NCI-H510A treated with DMSO at 0.1 percent for 48 hours (cell line): Measurements from ENCODE around the gene ATXN7.

Experiments
- DNase-seq: peaks from one replicate; lab custom pipeline; 2025; lab: John Stamatoyannopoulos, UW

Gene ATXN7

DNA sequence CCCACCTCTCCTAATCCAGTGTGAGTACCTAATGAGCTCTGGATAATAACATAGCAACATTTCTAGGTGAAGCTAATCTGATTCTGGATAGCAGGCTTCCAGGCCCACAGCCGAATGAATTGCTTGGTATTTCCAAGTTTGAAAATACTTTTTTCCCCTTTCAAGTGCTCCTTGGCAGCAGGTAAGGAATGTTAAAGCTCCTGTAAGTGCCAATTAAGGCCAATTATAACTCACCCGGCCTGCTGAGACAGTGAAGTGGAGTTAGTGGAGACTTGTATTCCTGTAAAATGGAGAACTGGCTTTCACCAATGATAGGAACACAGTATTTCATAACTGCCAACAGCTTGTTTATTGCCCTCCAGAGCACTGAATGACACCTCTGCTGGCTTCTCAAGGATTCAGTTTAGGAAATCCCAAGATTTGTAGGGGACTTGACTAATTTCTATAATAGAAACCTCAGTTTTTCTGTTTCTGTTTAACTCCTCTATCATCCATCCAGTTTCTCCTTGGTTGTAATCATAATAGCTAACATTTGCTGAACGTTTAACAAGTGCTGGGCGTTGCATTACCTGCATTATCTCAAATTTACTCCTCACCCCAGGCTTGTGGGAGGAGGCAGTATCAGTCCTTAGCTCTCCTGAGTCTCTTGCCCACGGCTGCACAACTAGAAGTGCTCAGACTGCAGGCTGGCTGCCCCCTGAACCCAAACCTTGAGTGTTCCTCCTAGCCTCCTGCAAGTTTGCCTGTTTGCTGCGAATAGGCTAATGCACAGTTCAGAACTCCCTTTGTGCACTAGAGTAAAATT, 101.2 kb downstream of the ATXN7 start:
- DNase-seq = no peak

DNA sequence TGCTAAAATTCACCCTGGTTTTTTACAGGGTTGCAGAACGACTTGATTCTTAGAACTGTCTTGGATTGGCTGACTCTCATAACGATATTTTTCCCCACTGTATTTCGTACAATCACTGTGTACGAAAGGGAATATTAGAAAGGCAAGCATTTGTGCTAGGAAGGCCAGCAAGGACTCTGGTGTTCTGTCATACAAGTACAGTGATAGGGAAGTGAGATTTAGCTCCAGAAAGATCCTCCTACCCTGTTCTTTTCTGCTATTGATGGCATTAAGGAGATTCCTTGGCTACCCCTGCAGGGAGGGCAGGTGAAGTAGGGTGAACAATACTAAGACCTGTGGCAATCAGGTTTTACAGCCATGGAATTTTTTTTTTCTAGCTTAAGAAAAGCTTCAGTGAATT, 102.3 kb downstream of the ATXN7 start:
- DNase-seq = no peak

DNA sequence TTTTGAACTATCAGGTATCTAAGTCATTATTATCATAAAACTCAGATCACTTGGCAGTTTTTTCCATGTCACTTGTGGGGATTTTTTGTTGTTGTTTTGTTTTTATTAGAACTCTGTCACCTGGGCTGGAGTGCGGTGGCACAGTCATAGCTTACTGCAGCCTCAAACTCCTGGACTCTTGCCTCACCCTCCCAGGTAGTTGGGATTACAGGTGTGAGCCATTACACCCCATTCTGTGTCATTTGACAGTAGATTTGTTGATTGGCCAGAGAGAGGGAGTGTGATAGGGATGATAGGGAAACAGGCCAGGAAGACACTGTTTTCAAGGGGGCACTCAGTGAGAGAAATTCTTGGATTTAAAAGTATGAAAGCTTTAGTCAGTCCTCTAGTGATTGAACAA, 103.2 kb downstream of the ATXN7 start:
- no peak for DNase-seq

DNA sequence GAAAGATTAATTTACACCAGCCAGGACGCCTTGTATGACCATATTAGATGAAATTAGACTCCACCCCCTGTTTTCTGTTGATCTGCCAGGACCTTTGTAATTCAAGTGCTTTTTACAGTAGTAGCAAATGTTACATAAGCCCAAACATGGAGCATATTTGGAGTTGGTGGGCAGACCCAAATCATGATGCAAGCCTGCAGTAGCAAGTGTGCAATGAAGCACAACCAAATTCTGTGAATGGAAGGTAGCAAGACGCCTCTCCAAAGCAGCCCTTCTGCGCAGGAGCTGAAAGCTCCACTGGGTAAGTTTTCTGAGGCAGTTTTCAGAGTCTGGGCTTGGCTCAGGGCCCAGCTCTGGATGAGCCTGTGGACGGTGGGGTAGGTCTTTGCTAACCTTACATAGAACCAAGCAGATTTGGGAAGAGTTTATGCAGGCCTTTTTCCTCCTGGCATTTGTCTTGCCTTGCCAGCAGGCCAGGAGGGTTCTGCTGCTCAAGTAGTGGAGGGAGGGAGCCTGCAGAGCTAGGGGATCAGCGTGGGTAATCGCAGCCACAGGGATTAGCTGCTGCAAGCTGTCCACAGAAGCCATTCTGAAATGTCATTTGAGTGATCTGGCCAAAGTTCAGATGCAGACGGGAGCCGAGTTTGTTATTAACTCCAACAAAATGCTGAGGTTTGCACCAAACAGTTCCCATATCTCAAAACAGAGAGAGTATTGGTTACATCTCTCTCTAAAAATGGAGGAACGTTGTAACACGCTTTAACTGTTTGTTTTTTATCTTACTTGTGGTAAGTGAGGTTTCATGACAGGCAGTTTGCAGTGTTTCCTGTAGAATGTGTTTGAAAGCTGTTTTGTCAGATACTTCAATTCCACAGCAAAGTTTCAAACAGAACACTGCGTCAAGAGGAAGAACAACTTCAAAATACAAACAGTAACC, 104.3 kb downstream of the ATXN7 start:
- DNase-seq = peak; percentile 44

DNA sequence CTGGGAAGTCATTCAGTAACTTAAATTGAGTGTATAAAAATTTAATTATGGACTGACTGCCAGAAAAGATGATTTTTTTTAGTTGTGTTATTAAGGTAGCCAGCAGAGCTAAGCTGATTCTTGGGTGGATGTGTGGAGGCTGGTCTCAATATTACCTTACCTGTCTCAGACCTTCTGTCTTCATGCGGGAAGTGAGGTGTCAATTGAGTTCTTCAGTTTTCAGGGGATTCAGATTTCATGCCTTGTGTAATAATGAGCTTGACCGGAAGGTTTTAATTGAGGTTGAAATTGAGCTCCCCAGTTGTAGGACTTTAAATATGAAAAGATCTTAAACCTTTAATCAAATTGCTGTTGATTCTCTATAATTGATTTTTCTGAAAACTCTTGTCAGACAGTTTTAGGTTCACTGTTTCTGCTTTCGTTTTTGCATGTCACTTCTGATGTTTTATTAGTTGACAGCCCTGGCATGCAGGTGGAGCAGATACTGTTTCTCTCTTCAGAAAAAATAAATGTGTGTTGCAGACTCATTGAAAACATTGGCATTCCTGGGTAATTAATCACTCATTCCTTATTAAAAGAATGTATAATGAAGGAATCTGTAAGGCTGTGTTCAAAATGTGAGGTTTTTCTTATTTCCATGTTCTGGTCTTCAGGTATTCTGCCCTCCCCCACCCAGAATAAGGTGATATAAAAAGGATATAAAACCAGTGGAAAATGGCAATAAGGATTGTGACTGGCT, 105.1 kb downstream of the ATXN7 start:
- DNase-seq = no peak

DNA sequence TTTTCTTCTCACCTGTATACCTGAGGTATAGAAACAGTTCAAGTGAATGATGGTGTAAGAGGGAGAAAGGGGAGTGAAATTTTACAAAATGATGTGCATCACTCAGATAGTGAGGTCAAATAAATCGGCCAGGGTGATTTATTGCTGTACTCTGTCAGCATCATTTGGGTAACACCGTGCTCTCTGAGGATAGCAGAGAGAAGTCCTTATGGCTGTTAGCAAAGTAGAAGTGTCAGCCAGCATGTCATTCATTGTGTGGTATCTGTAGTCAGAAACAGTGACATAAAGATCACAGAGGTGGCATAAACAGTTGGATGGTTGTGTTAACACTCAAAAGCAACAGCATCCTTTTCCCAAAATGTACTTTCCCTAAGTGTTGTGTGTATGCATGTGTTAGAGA, 106.2 kb downstream of the ATXN7 start:
- DNase-seq = no peak

DNA sequence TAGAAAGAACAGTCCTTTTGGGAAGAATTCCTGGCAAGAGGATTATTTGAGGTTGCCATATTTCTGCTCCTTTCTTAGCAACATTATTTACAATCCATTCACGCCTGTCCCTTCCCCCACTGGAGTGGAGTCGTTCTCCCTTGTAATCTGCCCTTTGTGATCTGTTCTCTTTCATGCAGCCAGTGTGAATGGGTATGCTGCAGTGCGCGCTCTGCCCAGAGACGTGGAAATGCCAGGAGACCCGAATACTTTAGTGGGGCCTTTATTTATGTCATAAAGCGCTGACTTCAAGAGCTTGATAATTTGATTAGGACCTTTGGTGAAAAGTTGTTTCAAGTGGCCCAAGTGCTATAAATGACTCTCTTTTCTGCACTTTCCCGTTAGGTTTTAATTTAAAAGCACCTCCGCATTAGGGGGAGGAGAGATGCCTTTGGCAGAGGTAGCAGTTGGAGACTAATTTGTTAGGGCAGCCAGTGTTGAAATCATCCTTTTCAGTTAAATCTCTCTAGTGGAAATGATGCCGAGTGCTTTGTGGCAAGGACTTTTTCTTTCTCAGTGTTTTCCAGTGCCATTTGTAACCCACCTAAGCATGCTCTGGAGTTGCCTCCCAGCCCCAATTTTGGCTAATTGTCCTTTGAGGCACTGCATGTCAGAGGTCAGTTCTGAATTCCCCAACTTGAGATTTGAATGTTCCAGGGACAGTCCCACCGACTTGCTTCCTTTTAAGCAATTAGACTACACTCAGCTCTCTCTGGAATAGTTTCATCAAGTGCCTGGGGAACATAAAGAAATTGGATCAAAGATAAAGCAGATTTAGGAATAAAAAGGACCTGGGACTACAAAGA, 107.2 kb downstream of the ATXN7 start:
- no peak for DNase-seq

DNA sequence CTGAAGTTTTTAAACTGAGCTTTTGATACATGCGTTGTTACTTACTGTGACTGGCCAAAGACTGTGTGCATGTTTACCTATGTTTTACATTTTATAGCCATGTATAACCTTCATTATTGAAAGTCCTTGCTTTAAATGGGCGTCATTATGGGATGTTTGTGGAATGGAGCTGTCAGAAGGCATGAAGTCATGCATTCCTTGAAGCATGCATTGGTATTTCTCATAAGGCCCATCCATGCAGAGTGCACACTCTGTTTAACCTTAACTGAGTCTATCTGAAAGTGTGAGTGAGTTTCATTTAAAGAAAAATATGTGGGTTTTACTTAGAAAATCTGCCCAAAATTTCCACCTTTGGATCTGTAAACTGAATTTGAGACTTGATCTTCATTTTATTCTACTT, 108.5 kb downstream of the ATXN7 start:
- DNase-seq = no peak

DNA sequence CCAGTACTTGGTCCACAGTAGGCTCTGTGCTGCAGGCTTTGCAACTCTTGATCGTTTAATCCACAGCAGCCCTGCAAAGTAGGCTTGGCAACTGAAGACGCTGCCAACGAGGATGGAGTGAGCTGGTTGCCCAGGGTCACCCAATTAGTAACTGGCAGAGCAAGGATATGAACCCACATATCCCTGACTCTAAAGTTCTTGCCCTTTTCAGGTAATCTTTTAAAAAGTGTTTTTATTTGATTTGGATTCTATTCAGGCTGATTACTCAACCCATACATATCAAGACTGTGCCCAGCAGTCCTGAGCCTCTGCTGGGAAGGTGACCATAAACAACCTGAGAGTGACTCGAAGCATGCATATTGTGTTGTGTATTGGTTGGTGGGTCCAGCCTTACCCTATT, 109.3 kb downstream of the ATXN7 start:
- DNase-seq = no peak

DNA sequence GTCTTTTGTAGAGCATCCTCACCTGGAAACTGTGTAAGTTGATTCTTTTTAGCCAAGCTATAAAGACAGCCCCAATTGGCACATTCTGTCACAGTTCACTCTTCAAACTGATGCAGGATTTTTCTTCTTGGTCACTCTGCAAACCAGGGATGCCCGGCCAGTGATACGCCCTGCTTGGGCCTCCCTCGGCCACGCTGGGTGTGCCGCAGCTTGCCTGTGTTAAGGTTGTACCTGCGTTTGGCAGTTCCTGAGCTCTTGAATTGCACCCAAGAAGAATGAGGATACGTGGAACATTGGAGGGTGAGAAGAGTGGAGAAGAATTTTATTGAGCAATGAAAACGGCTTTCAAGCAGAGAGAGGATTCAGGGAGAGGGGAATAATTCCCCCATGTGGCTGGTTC, 109.7 kb downstream of the ATXN7 start:
- no peak for DNase-seq

DNA sequence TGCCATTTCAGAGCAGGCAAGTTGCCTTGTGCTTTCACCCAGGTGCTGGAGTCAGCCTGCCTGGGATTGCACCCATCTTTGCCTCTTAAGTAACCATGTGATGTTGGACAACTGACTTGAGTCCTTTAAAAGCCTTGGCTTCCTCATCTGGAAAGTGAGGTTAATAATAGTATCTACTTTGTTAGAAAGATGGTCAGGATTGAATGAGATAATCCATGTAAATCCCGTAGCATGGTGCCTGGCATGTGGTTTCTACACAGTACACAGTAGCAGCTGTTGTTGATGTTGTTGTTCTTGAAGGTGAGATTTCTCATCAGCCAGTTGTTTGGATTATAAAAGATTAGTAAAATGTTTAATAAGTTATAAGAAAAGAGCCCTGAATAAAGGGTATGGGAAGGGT, 110.8 kb downstream of the ATXN7 start:
- no peak for DNase-seq

DNA sequence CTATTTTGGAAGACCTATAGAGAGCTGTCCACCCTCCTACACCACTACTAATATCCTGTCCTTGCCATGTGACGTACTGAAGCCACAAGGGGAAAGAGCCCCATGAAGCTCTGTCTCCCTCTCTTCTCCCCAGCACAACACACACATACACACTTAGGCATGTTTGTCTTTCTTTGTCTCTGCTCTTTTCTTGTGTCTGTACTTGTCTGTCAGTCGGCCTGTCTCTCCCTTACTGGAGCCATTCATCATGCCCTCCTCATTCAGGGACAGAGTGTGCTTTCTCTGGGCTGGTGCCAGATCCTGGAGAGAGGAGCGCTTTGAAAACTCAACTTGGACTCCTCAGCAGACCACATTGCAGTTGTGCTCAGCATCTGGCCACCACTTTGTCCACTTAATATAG, 112.1 kb downstream of the ATXN7 start:
- DNase-seq = no peak

DNA sequence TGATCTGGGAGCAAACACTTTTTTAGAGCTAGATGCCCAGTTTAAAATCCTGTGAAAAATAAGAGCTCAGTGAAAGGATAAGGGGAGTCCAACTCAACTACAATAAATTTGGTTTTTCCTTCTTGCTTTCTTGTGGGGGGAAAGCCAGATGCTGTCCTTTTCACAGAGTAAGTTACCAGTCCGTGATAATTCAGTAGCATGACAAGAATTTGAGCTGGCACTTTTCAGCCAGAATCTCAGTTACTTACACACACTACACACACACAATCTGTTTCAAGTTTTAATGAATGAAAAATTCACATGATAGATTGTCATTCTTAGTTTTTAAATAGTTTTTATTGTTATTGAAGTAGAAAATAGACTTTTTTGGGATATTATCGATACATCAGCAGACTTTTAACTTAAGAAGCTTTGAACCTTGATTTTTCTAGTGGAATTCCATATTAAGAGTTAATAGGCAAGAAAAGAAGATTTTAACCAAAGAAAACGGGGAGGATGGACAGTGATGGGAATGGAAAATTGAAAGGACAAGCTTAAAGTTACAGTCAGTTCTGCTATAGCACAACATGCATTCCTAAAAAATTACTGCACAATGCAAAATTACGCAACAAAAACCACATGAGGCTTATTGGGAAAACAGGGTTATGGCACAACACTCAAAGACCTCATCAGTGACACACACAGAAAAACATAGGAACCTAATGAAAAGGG, 112.6 kb downstream of the ATXN7 start:
- DNase-seq = no peak

DNA sequence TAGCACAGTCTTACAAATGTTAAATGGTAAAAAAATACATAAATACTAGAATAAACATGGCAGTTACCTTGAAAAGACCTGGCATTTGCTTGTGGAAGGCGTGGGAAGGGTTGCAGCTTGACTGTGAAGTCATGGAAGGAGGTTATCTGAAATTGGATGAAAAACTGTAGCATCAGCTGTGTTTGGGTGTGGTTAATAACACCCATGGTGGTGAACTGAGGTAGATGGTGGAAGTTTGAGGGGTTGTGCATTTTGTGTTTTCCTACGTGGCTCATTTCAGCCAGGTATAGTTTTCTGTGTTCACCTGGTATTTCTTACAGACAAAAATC, 113.2 kb downstream of the ATXN7 start:
- DNase-seq = no peak

DNA sequence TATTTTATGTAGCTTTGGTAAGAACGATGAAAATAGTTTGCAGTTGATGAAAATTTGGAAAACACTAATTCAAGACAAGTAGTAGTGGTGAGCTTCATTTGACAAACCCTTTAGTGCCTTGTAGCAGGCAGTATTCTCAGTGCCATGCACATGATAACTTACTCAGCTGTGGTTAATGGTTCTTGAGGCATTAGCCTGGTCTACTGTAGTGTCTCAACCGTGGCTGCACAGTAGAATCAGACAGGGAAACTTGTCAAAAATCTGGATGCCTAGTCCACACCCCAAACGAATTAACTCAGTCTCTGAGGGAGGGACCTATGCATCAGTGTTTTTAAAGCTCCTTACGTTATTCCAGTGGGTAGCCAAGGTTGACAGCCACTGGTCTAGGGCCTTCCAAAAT, 114.2 kb downstream of the ATXN7 start:
- no peak for DNase-seq

DNA sequence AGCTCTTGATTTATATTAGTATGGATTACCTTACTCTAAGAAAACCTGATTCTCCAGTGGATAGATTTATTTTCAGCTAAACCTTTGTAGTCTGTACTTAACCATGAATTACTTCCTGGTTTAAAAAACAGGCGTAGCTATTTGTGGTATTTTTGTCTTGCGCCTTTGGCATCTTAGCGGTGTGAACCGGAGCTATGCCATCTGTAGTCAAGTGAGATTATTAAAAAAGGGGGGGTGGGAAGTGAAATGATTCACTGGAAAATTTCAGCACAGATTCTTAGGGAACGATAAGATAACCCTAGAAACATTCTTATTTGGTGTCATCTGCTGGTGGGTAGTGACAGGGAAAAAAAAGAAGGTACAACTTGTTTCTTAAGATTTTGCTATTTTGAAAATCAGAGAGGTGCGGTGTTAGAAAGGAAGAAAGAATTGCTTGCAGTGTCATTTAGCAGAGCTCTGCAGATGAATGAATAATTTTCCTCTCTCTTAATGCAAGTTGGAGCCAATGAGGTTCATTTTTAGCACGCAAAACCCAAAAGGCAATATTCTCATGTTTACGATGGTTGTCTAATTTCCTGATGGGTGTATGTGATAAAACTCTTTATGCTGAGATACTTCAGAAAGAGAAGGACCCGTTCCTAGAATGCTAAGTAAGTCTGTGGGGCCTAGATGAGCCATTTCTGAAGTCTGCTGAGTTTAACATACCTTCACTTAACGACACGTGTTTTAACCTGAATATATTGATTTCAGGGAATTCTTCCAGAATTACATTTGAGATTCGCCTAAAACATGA, 115.6 kb downstream of the ATXN7 start:
- no peak for DNase-seq

DNA sequence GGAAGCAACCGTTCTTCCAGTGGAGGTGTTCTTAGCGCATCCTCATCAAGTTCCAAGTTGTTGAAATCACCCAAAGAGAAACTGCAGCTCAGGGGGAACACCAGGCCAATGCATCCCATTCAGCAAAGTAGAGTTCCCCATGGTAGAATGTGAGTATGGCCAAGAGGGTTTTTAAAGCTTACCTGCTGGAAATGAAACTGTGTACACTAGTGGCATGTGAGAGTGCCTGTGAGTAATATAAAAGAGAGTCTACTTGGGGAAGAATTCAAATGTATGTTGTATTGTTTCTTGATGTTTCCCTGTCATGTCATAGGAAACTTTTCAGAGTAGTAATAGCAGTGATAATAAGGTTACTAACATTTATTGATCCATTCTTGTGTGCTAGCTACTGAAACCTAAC, 116.4 kb downstream of the ATXN7 start:
- no peak for DNase-seq

DNA sequence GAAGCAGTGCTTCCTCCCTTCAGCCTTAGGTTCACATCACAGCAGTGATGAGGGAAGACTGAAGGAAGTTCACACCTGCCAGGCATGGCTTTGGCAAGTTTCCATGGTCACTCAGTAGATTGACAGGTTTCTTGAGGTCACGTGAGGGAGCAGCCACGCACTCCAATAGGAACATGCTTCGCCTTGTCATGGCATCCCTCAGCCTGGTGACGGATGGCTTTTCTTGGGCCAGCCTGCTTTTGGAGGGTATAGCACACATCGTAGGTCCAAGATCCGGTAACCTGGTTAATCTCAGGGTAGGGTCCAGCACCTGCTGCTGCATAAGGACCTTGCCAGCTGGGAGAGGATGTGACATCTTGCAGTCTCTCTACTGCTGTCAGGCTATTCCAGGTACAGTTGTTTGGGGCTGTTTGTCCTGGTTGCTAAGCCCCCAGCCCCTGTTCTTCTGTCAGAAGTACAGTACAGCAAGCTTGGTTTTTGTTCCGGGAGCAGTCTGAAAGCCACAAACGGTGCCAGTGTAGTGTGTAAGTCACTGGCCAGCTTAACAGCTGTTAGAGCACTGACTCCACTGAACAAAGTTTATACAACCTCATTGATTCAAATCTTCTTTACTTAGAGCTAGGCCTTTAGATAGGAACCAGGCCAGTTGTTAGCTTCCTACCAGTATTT, 117.3 kb downstream of the ATXN7 start:
- no peak for DNase-seq

DNA sequence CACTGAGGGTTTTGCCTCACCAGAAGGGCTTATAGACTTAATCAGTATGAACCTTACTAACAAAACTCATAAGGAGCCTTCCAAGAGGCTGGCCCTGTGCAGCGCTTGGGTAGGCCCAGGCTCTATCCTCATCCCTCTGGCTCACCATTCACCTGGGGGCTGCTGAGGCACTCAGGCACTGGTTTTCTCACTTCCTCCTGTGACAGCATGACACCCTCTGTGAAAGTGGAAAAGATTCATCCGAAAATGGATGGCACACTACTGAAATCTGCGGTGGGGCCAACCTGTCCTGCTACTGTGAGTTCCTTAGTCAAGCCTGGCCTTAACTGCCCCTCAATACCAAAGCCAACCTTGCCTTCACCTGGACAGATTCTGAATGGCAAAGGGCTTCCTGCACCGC, 118.3 kb downstream of the ATXN7 start:
- DNase-seq = no peak

DNA sequence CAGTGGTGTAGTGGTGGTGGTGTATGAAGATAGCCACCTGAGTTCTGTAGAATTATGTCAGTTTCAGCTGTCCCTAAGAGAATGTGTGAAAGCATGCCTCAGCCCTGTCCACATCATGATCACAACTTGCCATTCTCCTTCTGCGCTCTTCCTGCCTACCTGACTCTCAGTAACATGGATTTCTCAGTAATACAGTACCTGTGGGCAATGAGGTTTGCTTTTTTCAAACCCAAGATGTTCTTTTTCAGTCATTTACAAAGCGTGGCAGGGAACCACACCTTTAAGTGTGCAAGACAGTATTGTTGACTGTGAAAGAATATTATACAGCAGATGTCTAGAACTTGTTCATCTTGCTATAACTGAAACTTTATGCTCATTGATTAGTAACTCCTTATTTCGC, 120.7 kb downstream of the ATXN7 start:
- no peak for DNase-seq
